Naive thymus-derived CD4-positive, alpha-beta T cell (primary cell): Measurements from ENCODE around the gene C1orf185. TPM values are rescaled to one million over a fixed set of nuclear protein-coding genes. Genes with fewer than 3 reads are reported as not detected.

ENCODE experiments used
- ATAC-seq: fragments of 150-1000 bp; cut with Tn5 transposase; 2 replicates; pipeline ENCODE4 v1.10.0; 2021; ENCODE audit warnings: mild to moderate bottlenecking, moderate library complexity
- CTCF ChIA-PET: fragments of 350-600 bp; sonication (Branson Sonifier 250); formaldehyde crosslinking; loops from one replicate; lab custom pipeline; 2021; ENCODE audit warnings: antibody characterized with exemption; lab: Charles Lee
- POLR2A ChIA-PET: fragments of 350-600 bp; sonication (Branson Sonifier 250); formaldehyde crosslinking; loops from one replicate; lab custom pipeline; 2021; ENCODE audit warnings: antibody characterized with exemption, inconsistent platforms; lab: Charles Lee
- DNase-seq, 9 donors: peaks; one replicate each; pipeline versions ENCODE4 v3.0.0 to v3.0.0-alpha.2; 2020 to 2022; ENCODE audit warnings: mixed read lengths in 1 of 9
- H3K27ac ChIP-seq: one replicate; pipeline ENCODE4 v1.7.0; 2013; ENCODE audit warnings: mild to moderate bottlenecking, low read depth, low read length, moderate library complexity
- H3K27me3 ChIP-seq, 2 donors: one replicate each; pipeline ENCODE4 v1.7.0; 2013; ENCODE audit warnings: low read length in 2 of 2, mild to moderate bottlenecking in 2 of 2, moderate library complexity in 2 of 2; ENCODE audit not compliant: control insufficient read depth in 2 of 2, insufficient read depth in 2 of 2
- H3K36me3 ChIP-seq, 3 experiments: 1 replicate in 2 of 3; 2 replicates in 1 of 3; pipeline ENCODE4 v1.7.0; 2013; ENCODE audit warnings: low read length in 3 of 3, mild to moderate bottlenecking in 3 of 3, moderate library complexity in 1 of 3; ENCODE audit not compliant: insufficient read depth in 3 of 3, control insufficient read depth in 2 of 3
- H3K4me1 ChIP-seq, 2 donors: one replicate each; pipeline ENCODE4 v1.7.0; 2013; ENCODE audit warnings: low read length in 2 of 2, mild to moderate bottlenecking in 2 of 2, moderate library complexity in 1 of 2; ENCODE audit not compliant: control insufficient read depth in 2 of 2, insufficient read depth in 2 of 2
- H3K4me3 ChIP-seq: 2 replicates; pipeline ENCODE4 v1.7.0; 2013; ENCODE audit warnings: mild to moderate bottlenecking, low read length
- H3K9me3 ChIP-seq, 3 experiments: 1 replicate in 2 of 3; 2 replicates in 1 of 3; pipeline ENCODE4 v1.7.0; 2013; ENCODE audit warnings: low read length in 3 of 3; ENCODE audit not compliant: control insufficient read depth in 2 of 3
- H3K27ac Mint-ChIP-seq, 9 donors: one replicate each; pipeline ENCODE4 v1.8.0; 2020 to 2022; ENCODE audit warnings: mixed read lengths in 9 of 9, mild to moderate bottlenecking in 8 of 9, moderate library complexity in 5 of 9, inconsistent platforms in 2 of 9
- H3K27me3 Mint-ChIP-seq, 5 donors: one replicate each; pipeline ENCODE4 v1.8.0; 2021 to 2022; ENCODE audit warnings: mixed read lengths in 5 of 5, mild to moderate bottlenecking in 1 of 5
- H3K36me3 Mint-ChIP-seq, 5 donors: one replicate each; pipeline ENCODE4 v1.8.0; 2020 to 2022; ENCODE audit warnings: mixed read lengths in 5 of 5, mild to moderate bottlenecking in 3 of 5, inconsistent platforms in 1 of 5
- H3K4me1 Mint-ChIP-seq, 7 donors: one replicate each; pipeline ENCODE4 v1.8.0; 2020 to 2022; ENCODE audit warnings: mixed read lengths in 7 of 7, mild to moderate bottlenecking in 3 of 7, inconsistent platforms in 1 of 7
- H3K4me3 Mint-ChIP-seq, 10 donors: one replicate each; pipeline ENCODE4 v1.8.0; 2020 to 2022; ENCODE audit warnings: mild to moderate bottlenecking in 10 of 10, mixed read lengths in 10 of 10, moderate library complexity in 6 of 10, inconsistent platforms in 2 of 10
- H3K9me3 Mint-ChIP-seq, 11 donors: one replicate each; pipeline ENCODE4 v1.8.0; 2020 to 2022; ENCODE audit warnings: mixed read lengths in 11 of 11, mild to moderate bottlenecking in 4 of 11, inconsistent platforms in 1 of 11, moderate library complexity in 1 of 11
- intact Hi-C, 2 donors: fragments of 100-400 bp; cut with micrococcal nuclease; formaldehyde crosslinking; loops; one replicate each; pipeline ENCODE4 v1.15.1; 2023
- microRNA-seq: library from miRNA; unstranded; fragments of <30 nt; microRNA quantifications from one replicate; pipeline ENCODE4 v1.2.0, GENCODE V29; 2022; ENCODE audit warnings: borderline microRNAs expressed
- polyA plus RNA-seq, 2 donors: library from polyadenylated mRNA; unstranded; fragments of 300-500 nt; fragmentation: Illumina TruSeq; gene quantifications; one replicate each; pipeline ENCODE4 v1.2.3, GENCODE V29; 2021
- total RNA-seq, 6 experiments: library from RNA in 5 of 6; stranded (reverse) in 5 of 6; gene quantifications; 1 replicate in 5 of 6; 2 replicates in 1 of 6; pipeline ENCODE4 v1.2.3 and lab custom pipeline; 2021 to 2026

The C1orf185 gene
- total and polyA plus RNA-seq, 7 experiments from 2014 or later = not detected

DNA sequence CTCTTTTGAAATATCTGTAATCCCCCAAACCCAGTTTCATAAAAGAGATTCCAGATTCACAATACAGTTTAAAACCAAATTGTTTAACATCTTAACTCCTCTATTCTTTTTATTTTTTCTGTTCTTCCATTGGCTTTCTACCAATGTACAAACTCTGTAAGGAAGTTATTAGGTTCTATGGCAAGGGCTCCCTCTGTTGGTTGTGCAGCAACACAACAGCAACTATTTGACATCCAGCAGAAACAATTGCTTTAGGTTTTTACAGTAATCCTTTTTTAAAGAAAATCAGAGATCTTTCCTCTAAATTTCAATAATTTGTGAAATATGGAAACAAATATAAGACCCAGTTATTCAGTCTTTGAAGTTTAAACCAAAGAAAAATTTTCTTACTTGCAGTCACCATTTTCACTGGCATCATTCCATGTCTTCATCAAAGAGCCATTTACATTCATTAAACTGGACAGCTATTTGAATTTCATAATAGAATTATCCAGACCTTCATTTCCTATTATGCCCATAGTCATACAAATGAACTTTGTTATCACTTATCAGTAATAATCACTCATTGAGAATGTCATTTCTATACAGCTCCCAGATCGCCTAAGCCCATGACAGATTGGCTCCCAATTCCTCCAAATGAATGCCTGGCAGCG lies 87.5 kb downstream of the C1orf185 start:
- CTCF ChIA-PET = interaction anchor here (0.7 to 6.5 kb wide), 18 partner anchors 9 to 444 kb away, joined by 3 to 86 read pairs (median 4); no protein-coding TSS in a partner anchor

DNA sequence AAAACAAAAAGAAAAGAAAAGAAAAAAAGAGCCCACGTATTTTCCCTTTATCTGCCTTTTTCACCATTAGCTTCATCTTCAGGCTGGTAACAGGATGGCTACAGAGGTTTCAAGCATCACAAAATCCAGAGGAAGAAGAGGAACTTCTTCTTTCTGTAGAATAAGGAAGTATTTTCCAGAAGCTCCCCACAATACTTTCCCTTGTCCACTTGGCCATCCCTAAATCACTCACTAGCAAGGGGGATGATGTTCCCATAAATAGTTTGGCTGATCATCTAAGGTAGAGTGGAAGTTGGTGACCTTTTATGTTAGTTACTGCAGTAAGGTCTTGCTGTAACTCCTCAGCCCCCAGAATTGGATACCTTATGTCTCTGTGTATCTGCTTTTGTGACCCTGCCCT lies 88.9 kb downstream of the C1orf185 start:
- Mint-ChIP-seq H3K4me1 (no peaks in the 10 kb centered on the region), H3K9me3 (no peaks in the 10 kb centered on the region), H3K27ac (no peak overlapping the region), H3K36me3 (no peaks in the 10 kb centered on the region), H3K4me3 (no peak overlapping the region), H3K27me3 (peaks cover 0 to 11% (median under 1%) of the 10 kb centered on the region in 5 donors)
- ChIA-PET CTCF (interaction anchor here (0.7 to 6.5 kb wide), 10 partner anchors 12 to 416 kb away, joined by 3 to 86 read pairs (median 6); partner anchors contain the start of gene RNF11), POLR2A (interaction anchor here (0.9 kb wide), 1 partner anchor 320 kb away, joined by 3 read pairs; no protein-coding TSS in a partner anchor)
- intact Hi-C loops = no loop called here
- Histone ChIP-seq H3K4me1 (no peaks in the 10 kb centered on the region), H3K9me3 (no peaks in the 10 kb centered on the region), H3K4me3 (no peak overlapping the region), H3K27ac (no peak overlapping the region), H3K27me3 (no peaks in the 10 kb centered on the region), H3K36me3 (no peaks in the 10 kb centered on the region)
- DNase-seq = no peak
- ATAC-seq = no peak

More for the DNA sequence above, 87.5 kb downstream of the C1orf185 start:
- Histone ChIP-seq H3K27me3 (no peaks in the 10 kb centered on the region), H3K4me3 (no peak overlapping the region), H3K4me1 (no peaks in the 10 kb centered on the region), H3K9me3 (no peaks in the 10 kb centered on the region), H3K36me3 (no peaks in the 10 kb centered on the region), H3K27ac (no peak overlapping the region)
- Mint-ChIP-seq H3K27me3 (peaks cover 0 to 11% (median 0%) of the 10 kb centered on the region in 5 donors), H3K9me3 (no peaks in the 10 kb centered on the region), H3K27ac (no peak overlapping the region), H3K36me3 (no peaks in the 10 kb centered on the region), H3K4me3 (no peak overlapping the region), H3K4me1 (no peaks in the 10 kb centered on the region)
- POLR2A ChIA-PET = interaction anchor here (1.6 to 1.7 kb wide), 2 partner anchors 46 to 260 kb away, joined by 4 read pairs; no protein-coding TSS in a partner anchor
- ATAC-seq (peak; percentile 72), DNase-seq (peak in 7 of 9 donors; percentile 15 to 61 (median 50))
- intact Hi-C loops = loop anchor here (1.0 to 5.0 kb wide), 8 partner anchors 47 to 821 kb away; partner anchors contain the start of gene RNF11 (in 1 of the 2)

DNA sequence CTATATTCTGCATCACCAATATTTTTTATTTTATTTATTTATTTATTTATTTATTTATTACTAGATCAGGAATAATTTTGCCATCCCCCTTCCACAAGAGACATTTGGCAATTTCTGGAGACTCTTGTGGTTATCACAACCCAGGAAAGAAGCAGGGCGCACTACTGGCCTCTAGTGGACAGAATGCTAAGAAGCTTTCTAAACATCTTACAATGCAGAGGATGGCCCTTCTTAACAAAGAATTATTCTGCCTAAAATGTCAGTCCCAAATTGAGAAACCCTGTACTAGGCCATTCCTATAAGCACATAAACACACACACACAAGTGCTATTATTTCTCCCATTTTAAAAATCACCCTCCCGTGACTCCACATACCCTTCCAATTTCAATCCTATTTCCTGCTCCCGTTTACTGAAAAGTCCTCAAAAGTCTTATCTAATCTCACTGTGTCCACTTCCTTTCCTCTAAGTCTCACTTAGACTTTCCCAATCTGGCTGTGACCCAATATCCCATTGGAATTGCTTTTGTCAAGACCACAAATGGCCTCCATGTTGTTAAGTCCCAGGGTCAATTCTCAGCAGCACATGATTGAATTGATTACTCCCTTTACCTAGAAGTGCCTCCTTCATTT lies 90.3 kb downstream of the C1orf185 start:
- H3K27me3 ChIP-seq = no peaks in the 10 kb centered on the region
- ChIA-PET CTCF (interaction anchor here (0.9 to 6.5 kb wide), 9 partner anchors 14 to 417 kb away, joined by 3 to 86 read pairs (median 5); partner anchors contain the start of gene RNF11), POLR2A (interaction anchor here (1.0 kb wide), 1 partner anchor 43 kb away, joined by 3 read pairs; no protein-coding TSS in a partner anchor)
- H3K27ac ChIP-seq = no peak overlapping the region
- no peak overlapping the region for H3K27ac Mint-ChIP-seq
- H3K27me3 Mint-ChIP-seq = peaks cover 0 to 17% (median 3%) of the 10 kb centered on the region in 5 donors
- no peak overlapping the region for H3K4me3 ChIP-seq
- H3K36me3 Mint-ChIP-seq = no peaks in the 10 kb centered on the region
- DNase-seq (peak in 8 of 9 donors; percentile 9 to 48 (median 32)), ATAC-seq (peak; percentile 76)
- intact Hi-C loops = loop anchor here (1.0 to 2.0 kb wide), 4 partner anchors 43 to 342 kb away; partner anchors contain the start of gene RNF11 (in 1 of the 2)
- H3K4me1 Mint-ChIP-seq = no peaks in the 10 kb centered on the region
- H3K4me3 Mint-ChIP-seq = no peak overlapping the region
- H3K9me3 Mint-ChIP-seq = no peaks in the 10 kb centered on the region
- no peaks in the 10 kb centered on the region for H3K4me1 ChIP-seq
- no peaks in the 10 kb centered on the region for H3K36me3 ChIP-seq
- no peaks in the 10 kb centered on the region for H3K9me3 ChIP-seq

DNA sequence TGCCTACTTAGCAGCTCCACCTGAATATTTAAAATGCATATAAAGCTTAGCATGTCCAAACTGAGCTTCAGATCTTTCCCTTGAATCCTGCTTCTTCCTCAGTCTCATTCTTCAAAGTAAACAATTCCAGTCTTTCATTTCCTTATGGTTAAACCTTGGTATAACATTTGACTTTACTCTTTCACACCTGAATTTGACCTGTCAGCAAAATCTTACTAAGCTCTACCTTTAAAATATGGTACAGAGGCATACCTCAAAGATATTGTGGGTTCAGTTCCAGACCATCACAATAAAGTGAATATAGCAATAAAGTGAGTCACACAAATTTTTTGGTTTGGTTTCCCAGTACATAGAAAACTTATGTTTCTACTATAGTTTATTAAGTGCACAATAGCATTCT lies 91.5 kb downstream of the C1orf185 start:
- Histone ChIP-seq H3K27ac (no peak overlapping the region), H3K9me3 (no peaks in the 10 kb centered on the region), H3K36me3 (no peaks in the 10 kb centered on the region), H3K27me3 (no peaks in the 10 kb centered on the region), H3K4me3 (no peak overlapping the region), H3K4me1 (no peaks in the 10 kb centered on the region)
- H3K9me3 Mint-ChIP-seq = no peaks in the 10 kb centered on the region
- no peaks in the 10 kb centered on the region for H3K36me3 Mint-ChIP-seq
- H3K4me1 Mint-ChIP-seq = no peaks in the 10 kb centered on the region
- ChIA-PET CTCF (interaction anchor here (0.8 to 6.5 kb wide), 7 partner anchors 25 to 418 kb away, joined by 3 to 86 read pairs (median 5); partner anchors contain the start of gene RNF11), POLR2A (interaction anchor here (1.0 kb wide), 1 partner anchor 42 kb away, joined by 4 read pairs; the partner anchor contains the start of gene RNF11)
- no peak for ATAC-seq
- no peak overlapping the region for H3K27ac Mint-ChIP-seq
- intact Hi-C loops = loop anchor here in 1 of 2 donors (2.0 kb wide), 1 partner anchor 341 kb away; no protein-coding TSS in a partner anchor
- no peak for DNase-seq
- no peak overlapping the region for H3K4me3 Mint-ChIP-seq
- H3K27me3 Mint-ChIP-seq = peaks cover 0 to 17% (median 3%) of the 10 kb centered on the region in 5 donors

Small RNA genes within 50 kb of the gene (microRNA-seq; reads per million reads assigned to microRNA genes)
- not detected for gene MIR4421
- not detected for gene MIR6500

Other genes starting within 250 kb of the C1orf185 start
- 10 to 100 TPM; 46.4 to 66.6 (median 52.5) TPM for gene FAF1, start 142.0 kb upstream of the C1orf185 start, total RNA-seq
- 10 to 100 TPM; 36.9 to 46.1 TPM for gene FAF1, start 142.0 kb upstream of the C1orf185 start, polyA plus RNA-seq
- gene CDKN2C, start 132.0 kb upstream of the C1orf185 start, total RNA-seq = 10 to 100 TPM in 1 of 5 experiments, 1 to 10 TPM in 4; 3.3 to 40.3 (median 4.7) TPM
- gene CDKN2C, start 132.0 kb upstream of the C1orf185 start, polyA plus RNA-seq = 10 to 100 TPM in 1 of 2 donors, 1 to 10 TPM in 1; 8.2 to 10.2 TPM
- 10 to 100 TPM; 23.3 to 64.0 (median 42.9) TPM for gene RNF11, start 134.0 kb downstream of the C1orf185 start, total RNA-seq
- 10 to 100 TPM; 22.8 to 34.2 TPM for gene RNF11, start 134.0 kb downstream of the C1orf185 start, polyA plus RNA-seq
- under 1 TPM in 1 of 5 experiments, not detected in 4; 0.16 TPM for gene TTC39A, start 228.3 kb downstream of the C1orf185 start, total RNA-seq
- not detected for gene TTC39A, start 228.3 kb downstream of the C1orf185 start, polyA plus RNA-seq